ENCODE measurements around the gene BAIAP2. TPM values are rescaled to one million over a fixed set of nuclear protein-coding genes. Genes with fewer than 3 reads are reported as not detected.

Gene BAIAP2
- total RNA-seq, 2 experiments from 2014 or later, result 3.3 to 3.6 TPM

DNA sequence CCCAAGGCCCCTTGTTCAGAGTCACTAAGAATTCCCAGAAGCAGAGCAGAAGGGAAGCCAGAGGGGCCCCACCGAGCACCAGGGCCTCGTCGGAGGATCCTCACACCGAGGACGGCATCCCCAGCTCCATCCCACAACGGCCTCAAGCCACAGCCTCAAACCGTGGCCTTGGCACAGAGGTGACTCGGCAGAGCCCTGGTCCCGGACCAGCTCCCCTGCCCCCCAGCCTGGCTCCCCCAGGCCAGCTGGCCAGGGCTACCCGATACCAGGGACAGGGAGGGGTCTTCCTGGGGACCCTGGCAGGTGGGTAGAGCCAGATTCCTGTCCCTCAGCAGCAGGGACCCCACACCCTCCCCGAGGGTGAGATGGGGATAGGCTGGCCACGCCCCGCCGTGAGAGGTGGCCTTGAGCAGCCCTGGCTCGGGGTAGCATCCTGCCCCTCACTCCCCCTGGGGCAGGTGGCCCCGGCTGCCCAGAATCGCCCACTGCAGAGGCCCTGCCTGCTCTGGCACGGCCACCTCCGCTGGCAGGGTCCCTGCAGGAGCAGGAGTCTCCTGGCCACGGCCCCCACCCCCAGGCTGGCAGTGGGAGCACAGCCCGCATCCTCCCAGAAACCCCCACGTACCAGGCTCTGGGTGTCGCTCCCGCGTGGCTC is 124.8 kb downstream of the BAIAP2 start:
- H3K9me3 Mint-ChIP-seq, result no peaks in the 10 kb centered on the region
- no peak for DNase-seq
- H3K27ac Mint-ChIP-seq, result no peak overlapping the region
- intact Hi-C loops (cut with micrococcal nuclease), result no loop called here
- peaks cover 18% of the 10 kb centered on the region for H3K27me3 Mint-ChIP-seq
- H3K4me3 Mint-ChIP-seq, result no peak overlapping the region
- no peaks in the 10 kb centered on the region for H3K4me1 Mint-ChIP-seq (ENCODE audit: low read depth)
- ChIA-PET CTCF (no interaction called here), POLR2A (no interaction called here)
- H3K36me3 Mint-ChIP-seq, result no peaks in the 10 kb centered on the region

DNA sequence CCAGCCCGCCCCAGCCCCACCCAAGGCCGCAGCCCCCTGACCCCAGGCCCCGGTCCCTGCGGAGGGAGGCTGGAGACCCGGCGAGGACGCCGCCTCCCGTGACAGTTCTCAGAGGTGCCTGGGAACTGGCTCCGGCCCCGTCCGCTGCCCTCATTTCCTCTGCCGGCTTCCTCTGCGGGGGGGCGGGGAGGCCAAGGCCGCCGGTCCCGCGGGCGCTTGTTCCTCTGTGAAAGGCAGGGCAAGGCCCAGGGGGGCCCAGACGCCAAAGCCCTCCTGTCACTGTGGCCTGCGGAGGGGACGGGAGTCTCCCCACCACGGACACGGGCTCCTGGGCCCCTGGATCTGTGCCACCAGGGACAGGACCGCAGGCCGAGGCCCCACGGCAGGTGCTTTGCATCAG is 125.4 kb downstream of the BAIAP2 start:
- DNase-seq, result no peak
- Mint-ChIP-seq H3K36me3 (no peaks in the 10 kb centered on the region), H3K27ac (no peak overlapping the region), H3K4me1 (ENCODE audit: low read depth) (no peaks in the 10 kb centered on the region), H3K9me3 (no peaks in the 10 kb centered on the region), H3K4me3 (no peak overlapping the region), H3K27me3 (peaks cover 21% of the 10 kb centered on the region)
- ChIA-PET CTCF (no interaction called here), POLR2A (no interaction called here)
- intact Hi-C loops (cut with micrococcal nuclease), result no loop called here

DNA sequence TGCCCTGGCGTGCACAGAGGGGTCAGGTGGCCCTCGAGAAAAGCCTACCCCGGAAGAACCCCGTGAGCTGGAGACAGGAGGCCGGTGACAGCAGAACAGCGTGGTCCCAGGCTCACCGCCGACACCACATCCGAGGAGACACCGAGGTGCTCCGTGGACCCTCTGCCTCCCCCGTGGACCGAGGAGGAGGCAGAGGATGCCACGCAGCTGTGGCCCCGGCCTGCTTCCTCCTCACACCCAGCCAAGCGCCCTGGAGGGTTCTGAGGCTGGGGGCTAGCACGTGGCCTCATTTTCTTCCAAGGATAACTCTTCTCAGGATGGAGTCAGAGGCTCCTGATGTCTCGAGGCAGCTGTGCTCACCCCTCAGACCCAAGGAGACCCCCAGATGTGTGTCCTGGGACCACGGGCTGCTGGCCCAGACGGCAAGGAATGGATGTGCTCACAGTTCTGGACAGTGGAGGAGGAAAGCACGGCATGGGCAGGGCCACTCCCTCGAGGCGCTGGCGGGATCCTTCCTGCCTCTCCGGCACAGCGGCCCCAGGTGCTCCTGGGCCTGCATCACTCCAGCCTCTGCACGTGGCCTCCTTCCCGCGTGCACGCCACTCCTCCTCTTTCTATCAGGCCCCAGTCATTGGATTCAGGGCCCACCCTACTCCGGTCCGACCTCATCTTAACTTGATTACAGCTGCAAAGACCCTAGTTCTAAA is 125.9 kb downstream of the BAIAP2 start:
- intact Hi-C loops (cut with micrococcal nuclease), result no loop called here
- H3K27me3 Mint-ChIP-seq, result peaks cover 21% of the 10 kb centered on the region
- ChIA-PET POLR2A (no interaction called here), CTCF (no interaction called here)
- no peak overlapping the region for H3K27ac Mint-ChIP-seq
- no peak overlapping the region for H3K4me3 Mint-ChIP-seq
- H3K36me3 Mint-ChIP-seq, result no peaks in the 10 kb centered on the region
- H3K9me3 Mint-ChIP-seq, result no peaks in the 10 kb centered on the region
- DNase-seq, result no peak
- H3K4me1 Mint-ChIP-seq (ENCODE audit: low read depth), result no peaks in the 10 kb centered on the region

DNA sequence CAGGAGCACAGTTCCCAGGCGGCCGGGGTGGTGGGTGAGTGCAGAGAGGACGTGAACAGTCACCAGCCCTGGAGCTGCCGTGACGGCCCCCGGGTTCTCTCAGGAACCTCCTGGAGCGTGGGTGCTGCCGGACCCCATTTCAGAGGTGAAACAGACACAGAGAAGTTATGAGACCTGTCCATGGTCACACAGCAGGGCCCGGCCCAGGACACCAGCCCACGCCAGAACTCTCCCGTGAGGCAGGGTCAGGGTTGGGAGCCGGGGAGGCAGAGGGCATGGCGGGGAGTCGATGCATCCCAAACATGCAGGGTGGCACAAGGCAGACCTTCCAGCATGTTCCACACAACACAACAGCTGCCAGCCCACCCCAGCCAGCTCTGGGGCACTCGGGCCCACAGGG is 126.6 kb downstream of the BAIAP2 start:
- Mint-ChIP-seq H3K4me3 (no peak overlapping the region), H3K9me3 (no peaks in the 10 kb centered on the region), H3K27me3 (peaks cover 21% of the 10 kb centered on the region), H3K27ac (no peak overlapping the region), H3K36me3 (no peaks in the 10 kb centered on the region), H3K4me1 (ENCODE audit: low read depth) (no peaks in the 10 kb centered on the region)
- CTCF ChIA-PET, result no interaction called here
- intact Hi-C loops (cut with micrococcal nuclease), result no loop called here
- POLR2A ChIA-PET, result no interaction called here
- DNase-seq, result no peak

DNA sequence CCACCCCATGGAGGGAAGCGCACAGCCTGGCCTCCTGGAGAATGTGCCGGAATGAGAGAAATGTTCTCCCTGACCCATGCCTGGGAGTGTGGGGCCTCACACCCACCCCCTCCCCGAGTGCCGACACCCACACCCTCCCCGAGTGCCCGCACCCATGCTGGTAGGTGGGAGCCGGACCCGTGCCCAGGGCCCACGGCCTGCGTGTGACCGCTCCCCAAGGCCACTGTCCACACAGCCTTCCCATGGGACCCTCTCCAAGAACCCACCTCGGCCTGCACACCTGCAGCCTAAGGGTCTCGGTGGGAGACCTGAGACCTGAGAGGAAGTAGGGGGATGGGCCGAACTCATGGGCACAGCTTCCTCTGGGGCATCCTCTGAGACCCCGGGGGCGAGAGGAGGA is 127.0 kb downstream of the BAIAP2 start:
- H3K27ac Mint-ChIP-seq, result no peak overlapping the region
- H3K4me3 Mint-ChIP-seq, result no peak overlapping the region
- POLR2A ChIA-PET, result no interaction called here
- no peaks in the 10 kb centered on the region for H3K4me1 Mint-ChIP-seq (ENCODE audit: low read depth)
- no peak for DNase-seq
- H3K27me3 Mint-ChIP-seq, result peaks cover 21% of the 10 kb centered on the region
- intact Hi-C loops (cut with micrococcal nuclease), result no loop called here
- CTCF ChIA-PET, result no interaction called here
- H3K36me3 Mint-ChIP-seq, result no peaks in the 10 kb centered on the region
- H3K9me3 Mint-ChIP-seq, result no peaks in the 10 kb centered on the region

DNA sequence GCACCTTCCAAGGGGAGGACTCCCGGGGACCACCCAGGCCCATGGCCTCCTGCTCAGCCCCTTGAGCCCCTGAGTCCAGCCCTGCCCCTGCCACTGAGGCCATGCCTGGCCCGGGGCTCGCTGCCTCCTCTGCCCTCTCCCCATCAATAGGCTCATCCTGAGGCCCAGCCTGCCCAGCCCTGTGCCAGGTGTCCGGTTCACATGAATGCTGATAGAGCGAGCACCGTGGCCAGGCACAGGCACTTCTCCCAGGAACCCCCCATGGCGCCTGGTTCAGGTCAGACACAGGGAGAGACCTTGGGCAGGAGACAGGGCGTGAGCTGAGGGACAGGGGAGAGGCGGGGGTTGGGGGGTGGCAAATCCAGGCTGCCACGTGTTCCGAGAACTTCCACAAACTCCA is 127.5 kb downstream of the BAIAP2 start:
- H3K9me3 Mint-ChIP-seq, result no peaks in the 10 kb centered on the region
- POLR2A ChIA-PET, result no interaction called here
- no peak overlapping the region for H3K27ac Mint-ChIP-seq
- H3K4me3 Mint-ChIP-seq, result no peak overlapping the region
- CTCF ChIA-PET, result no interaction called here
- no peak for DNase-seq
- intact Hi-C loops (cut with micrococcal nuclease), result no loop called here
- peaks cover 25% of the 10 kb centered on the region for H3K27me3 Mint-ChIP-seq
- no peaks in the 10 kb centered on the region for H3K4me1 Mint-ChIP-seq (ENCODE audit: low read depth)
- no peaks in the 10 kb centered on the region for H3K36me3 Mint-ChIP-seq

DNA sequence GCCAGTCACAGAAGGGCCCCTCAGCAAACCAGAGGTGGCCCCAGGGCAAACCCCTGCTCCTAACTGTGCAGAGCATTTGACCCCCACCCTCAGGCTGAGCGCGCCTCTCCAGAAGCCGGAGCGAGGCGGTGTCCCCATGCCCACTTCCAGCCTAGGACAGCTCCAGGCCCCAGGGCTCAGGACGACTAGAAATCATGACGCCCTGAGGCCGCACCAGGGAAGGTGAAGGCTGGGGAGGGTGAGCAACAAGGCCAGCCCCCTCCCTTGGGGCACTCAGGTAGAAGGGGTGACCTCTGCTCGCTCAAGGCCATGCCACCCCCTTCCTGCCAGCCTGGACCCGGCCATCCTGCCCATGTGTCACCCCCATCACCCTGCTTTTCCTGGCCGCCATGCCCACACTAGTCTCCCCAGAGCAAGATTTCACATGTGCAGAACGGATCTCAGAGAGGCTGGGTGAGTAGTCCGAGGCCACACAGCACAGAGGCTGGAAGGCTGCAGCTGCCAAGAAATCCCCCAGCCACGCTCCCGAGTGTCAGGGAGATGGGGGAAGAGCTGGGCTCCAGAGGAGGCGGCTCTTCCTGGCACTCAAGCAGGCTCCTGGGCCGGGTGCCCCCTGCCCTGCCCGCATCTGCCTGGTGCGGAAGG is 128.2 kb downstream of the BAIAP2 start:
- Mint-ChIP-seq H3K9me3 (no peaks in the 10 kb centered on the region), H3K27ac (no peak overlapping the region), H3K27me3 (peaks cover 25% of the 10 kb centered on the region), H3K36me3 (no peaks in the 10 kb centered on the region), H3K4me1 (ENCODE audit: low read depth) (no peaks in the 10 kb centered on the region), H3K4me3 (no peak overlapping the region)
- DNase-seq, result no peak
- CTCF ChIA-PET, result no interaction called here
- intact Hi-C loops (cut with micrococcal nuclease), result no loop called here
- POLR2A ChIA-PET, result no interaction called here

DNA sequence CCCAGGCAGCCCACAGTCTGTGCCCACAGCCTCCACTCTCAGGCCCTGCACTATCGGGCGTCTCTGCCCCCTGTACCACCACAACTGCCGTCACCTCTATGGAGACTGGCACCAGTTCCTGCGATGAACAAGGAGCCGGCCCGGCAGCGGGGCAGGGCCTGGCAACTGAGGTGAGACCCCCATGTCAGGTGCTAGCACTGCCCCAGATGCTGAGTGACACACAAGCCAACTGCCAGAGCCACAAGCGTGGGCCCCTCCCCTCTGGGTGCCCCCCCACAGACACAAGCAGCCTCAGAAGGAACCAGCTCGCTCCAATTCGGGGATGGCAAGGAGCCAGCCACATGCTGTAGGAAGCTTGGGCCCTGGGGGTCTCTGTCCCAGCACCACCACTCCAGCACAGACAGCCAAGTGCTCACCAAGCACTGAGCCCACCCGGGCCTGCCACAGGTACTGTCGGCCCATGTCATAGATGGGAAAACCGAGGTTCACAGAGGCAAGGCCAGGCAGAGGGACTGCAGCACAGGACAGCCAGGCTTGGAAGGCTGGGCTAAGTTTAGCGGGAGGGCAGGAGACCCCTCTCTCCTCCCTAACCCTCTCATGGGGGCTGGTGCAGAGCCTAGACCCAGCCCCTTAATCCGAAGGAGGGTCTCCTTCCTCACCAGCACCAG is 128.9 kb downstream of the BAIAP2 start:
- intact Hi-C loops (cut with micrococcal nuclease), result no loop called here
- POLR2A ChIA-PET, result no interaction called here
- H3K4me3 Mint-ChIP-seq, result no peak overlapping the region

DNA sequence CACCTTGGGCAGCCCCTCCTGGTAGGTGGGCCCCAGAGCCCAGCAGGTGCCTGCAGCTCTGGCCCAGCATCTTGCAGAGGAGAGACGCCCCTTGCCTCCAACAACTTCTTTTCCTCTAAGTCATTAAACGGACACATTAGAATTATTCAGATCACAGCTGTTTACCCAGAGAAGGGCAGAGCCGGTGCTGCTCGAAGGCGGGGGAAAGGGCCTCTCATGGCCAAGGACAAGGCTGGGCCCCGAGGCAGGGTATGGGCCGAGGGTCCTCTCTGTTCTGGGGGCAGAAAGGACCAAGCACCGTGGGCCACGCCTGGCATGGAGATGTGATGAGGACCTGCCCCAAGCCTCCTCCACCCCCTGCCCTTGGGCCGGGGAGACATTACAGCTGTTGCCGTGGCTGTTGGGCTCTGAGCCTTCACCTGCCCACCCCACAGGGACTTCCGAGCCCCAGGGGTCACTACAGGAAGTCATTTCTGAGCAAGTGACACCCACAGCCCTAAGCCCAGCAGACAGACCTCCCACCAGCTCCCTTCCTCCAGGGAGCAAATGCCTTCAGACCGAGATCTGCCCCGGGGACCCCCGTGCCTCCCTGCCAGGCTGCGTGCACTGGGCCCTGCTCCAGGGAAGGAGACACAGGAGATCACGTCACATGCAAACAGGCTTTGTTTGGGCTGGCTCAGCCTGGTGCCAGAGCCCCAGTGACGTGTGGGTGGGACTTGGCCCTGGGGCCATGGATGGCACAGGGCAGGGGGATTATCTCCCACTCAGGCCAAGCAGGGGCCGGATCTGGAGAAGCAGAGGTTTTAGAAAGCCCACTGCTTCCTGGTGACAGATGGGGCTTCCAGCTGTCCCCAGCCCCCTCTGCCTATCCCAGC is 129.7 kb downstream of the BAIAP2 start:
- no peak overlapping the region for H3K27ac Mint-ChIP-seq
- H3K4me3 Mint-ChIP-seq, result no peak overlapping the region
- POLR2A ChIA-PET, result no interaction called here
- no peak for DNase-seq
- no peaks in the 10 kb centered on the region for H3K36me3 Mint-ChIP-seq
- H3K4me1 Mint-ChIP-seq (ENCODE audit: low read depth), result no peaks in the 10 kb centered on the region
- peaks cover 22% of the 10 kb centered on the region for H3K27me3 Mint-ChIP-seq
- intact Hi-C loops (cut with micrococcal nuclease), result no loop called here
- no peaks in the 10 kb centered on the region for H3K9me3 Mint-ChIP-seq
- CTCF ChIA-PET, result no interaction called here

More for the DNA sequence above, 128.9 kb downstream of the BAIAP2 start:
- H3K27ac Mint-ChIP-seq, result no peak overlapping the region
- no peaks in the 10 kb centered on the region for H3K36me3 Mint-ChIP-seq
- H3K9me3 Mint-ChIP-seq, result no peaks in the 10 kb centered on the region
- H3K27me3 Mint-ChIP-seq, result peaks cover 25% of the 10 kb centered on the region
- no peak for DNase-seq
- CTCF ChIA-PET, result no interaction called here
- no peaks in the 10 kb centered on the region for H3K4me1 Mint-ChIP-seq (ENCODE audit: low read depth)

DNA sequence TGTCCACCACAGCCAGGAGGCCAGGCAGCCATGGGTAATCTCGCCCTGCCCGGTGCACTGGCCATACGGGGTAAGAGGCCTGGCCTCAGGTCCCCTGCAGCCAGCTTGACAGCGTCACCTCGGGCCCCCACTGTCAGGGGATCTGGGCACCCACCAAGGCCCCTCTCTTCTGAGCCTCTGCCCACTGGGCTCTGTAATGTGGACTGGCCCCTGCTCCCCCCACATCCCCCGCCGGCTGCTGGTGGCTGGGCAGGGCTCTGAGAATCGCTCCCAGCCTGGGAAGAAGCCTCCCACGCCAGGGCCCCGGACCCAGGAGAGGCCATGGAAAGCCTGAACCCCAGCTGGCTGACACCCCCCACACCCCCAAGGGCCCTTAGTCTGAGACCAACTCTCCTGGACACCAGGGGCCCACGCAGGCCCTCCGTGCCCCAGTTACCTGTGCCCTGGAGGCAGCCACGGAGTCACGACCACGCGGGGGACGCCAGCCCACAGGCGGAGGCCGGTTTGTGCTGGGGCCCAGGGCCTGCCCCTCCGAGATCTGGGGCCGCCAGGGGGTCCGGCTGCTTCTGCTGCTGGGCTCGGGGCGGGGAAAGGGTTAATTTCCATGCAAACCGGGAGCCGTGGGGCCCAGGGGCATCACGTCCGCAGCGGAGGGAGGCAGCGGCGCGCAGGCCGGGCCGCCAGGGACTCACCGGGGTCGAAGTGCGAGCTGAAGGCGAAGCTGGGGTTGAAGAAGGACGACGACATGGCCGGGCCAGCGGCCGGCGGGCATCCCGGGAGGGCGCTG is 130.5 kb downstream of the BAIAP2 start, which contains the start of gene PVALEF:
TSS of gene PVALEF (plus strand) at position 262 of the 787 bp plus-strand sequence. CDS start 15,720 bp downstream, outside the sequence.
- intact Hi-C loops (cut with micrococcal nuclease), result no loop called here
- H3K27me3 Mint-ChIP-seq, result peaks cover 22% of the 10 kb centered on the region
- CTCF ChIA-PET, result no interaction called here
- H3K27ac Mint-ChIP-seq, result no peak within 1 kb of the TSS
- POLR2A ChIA-PET, result no interaction called here
- no peak within 1 kb of the TSS for H3K4me3 Mint-ChIP-seq
- no peaks in the 10 kb centered on the region for H3K9me3 Mint-ChIP-seq
- no peaks in the 10 kb centered on the region for H3K36me3 Mint-ChIP-seq
- DNase-seq, result no peak
- no peaks in the 10 kb centered on the region for H3K4me1 Mint-ChIP-seq (ENCODE audit: low read depth)

DNA sequence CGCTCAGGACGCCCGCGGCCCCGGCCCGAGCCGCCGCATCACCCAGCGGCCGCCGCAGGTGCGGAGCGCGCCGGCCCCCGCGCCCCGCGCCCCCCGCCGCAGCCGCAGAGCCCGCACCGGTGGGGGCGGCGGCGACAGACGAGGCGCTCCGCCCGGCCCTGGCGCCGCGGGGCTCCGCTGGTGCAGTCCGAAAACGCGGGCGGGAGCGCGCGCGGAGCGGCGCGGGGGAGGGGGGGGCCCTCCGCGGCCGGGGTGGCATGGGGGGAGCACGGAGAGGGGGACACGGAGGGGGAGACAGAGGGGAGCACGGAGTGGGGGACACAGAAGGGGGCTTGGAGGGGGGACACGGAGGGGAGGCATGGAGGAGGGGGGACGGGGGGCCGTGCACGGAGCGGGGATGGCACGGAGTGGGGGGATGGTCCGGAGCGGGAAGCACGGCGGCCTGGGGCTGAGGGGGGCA is 131.1 kb downstream of the BAIAP2 start, which contains the start of gene AATK:
TSS of gene AATK (minus strand) at position 189 of the 460 bp plus-strand sequence. CDS start 229 bp downstream, outside the sequence.
- Mint-ChIP-seq H3K4me1 (ENCODE audit: low read depth) (no peaks in the 10 kb centered on the region), H3K27ac (no peak within 1 kb of the TSS), H3K4me3 (no peak within 1 kb of the TSS), H3K9me3 (no peaks in the 10 kb centered on the region), H3K27me3 (peaks cover 20% of the 10 kb centered on the region), H3K36me3 (no peaks in the 10 kb centered on the region)
- CTCF ChIA-PET, result no interaction called here
- POLR2A ChIA-PET, result no interaction called here
- no peak for DNase-seq
- intact Hi-C loops (cut with micrococcal nuclease), result no loop called here

All from activated CD4-positive, alpha-beta memory T cell treated with anti-CD3 and anti-CD28 coated beads for 36 hours (primary cell).